NT2/D1 (cell line): Measurements from ENCODE around the gene NSL1.

ENCODE experiments used
- SUZ12 ChIP-seq: IDR thresholded peaks from 2 replicates; pipeline ENCODE4 v1.6.1; 2011; ENCODE audit not compliant: insufficient read length, insufficient read depth; ENCODE audit errors: extremely low read depth
- YY1 ChIP-seq: IDR thresholded peaks from 2 replicates; pipeline ENCODE4 v1.6.1; 2011; ENCODE audit not compliant: insufficient read length, insufficient read depth
- ZNF274 ChIP-seq: IDR thresholded peaks from 2 replicates; pipeline ENCODE4 v1.6.1; 2011; ENCODE audit warnings: mild to moderate bottlenecking, low read depth, low read length

GRCh38 chr1:212683357-212683722 lies 108.2 kb downstream of the NSL1 start:
- no peak for TF ChIP-seq YY1
- no peak for TF ChIP-seq ZNF274
- no peak for TF ChIP-seq SUZ12
